GM19397 (cell line): ENCODE measurements around the gene GPR18.
"Not testable (repeated sequence)": the region's sequence is repeated elsewhere in the genome, so short reads cannot be mapped to it uniquely, and the experiment has no call there.

Source experiments
- ATAC-seq: cut with Tn5 transposase; IDR thresholded peaks from one replicate; pipeline ENCODE4 v1.9.1; 2021; ENCODE audit warnings: mild to moderate bottlenecking, moderate library complexity; ENCODE audit not compliant: unreplicated experiment

Gene GPR18

GRCh38 chr13:99268822-99269221, 10.6 kb upstream of the GPR18 start:
- no peak for ATAC-seq

- no peak for ATAC-seq
These were observed 9.7 kb upstream of the GPR18 start for GRCh38 chr13:99267927-99268326.

GRCh38 chr13:99266827-99267226, 8.6 kb upstream of the GPR18 start:
- ATAC-seq, result no peak

- ATAC-seq, result no peak
These were observed 7.7 kb upstream of the GPR18 start for GRCh38 chr13:99265821-99266426.

GRCh38 chr13:99265162-99265800, 7.1 kb upstream of the GPR18 start:
- ATAC-seq, result no peak

- ATAC-seq, result no peak
These were observed 5.9 kb upstream of the GPR18 start for GRCh38 chr13:99264051-99264450.

GRCh38 chr13:99263126-99263785, 5.1 kb upstream of the GPR18 start:
- no peak for ATAC-seq

- no peak for ATAC-seq
These were observed 2.9 kb upstream of the GPR18 start for GRCh38 chr13:99261059-99261458.

- no peak for ATAC-seq
These were observed 2.0 kb upstream of the GPR18 start for GRCh38 chr13:99260216-99260615.

- peak; percentile 62 for ATAC-seq
These were observed 767 bp upstream of the GPR18 start for GRCh38 chr13:99258946-99259345.

- ATAC-seq, result no peak
These were observed 888 bp downstream of the GPR18 start for GRCh38 chr13:99257291-99257690.

GRCh38 chr13:99256709-99257108, 1.5 kb downstream of the GPR18 start:
- ATAC-seq, result no peak

GRCh38 chr13:99256283-99256682, 1.9 kb downstream of the GPR18 start:
- ATAC-seq, result no peak

- no peak for ATAC-seq
These were observed 2.9 kb downstream of the GPR18 start for GRCh38 chr13:99255271-99255670.

- no peak for ATAC-seq
These were observed 3.3 kb downstream of the GPR18 start for GRCh38 chr13:99254830-99255229.

- no peak for ATAC-seq
These were observed 6.3 kb downstream of the GPR18 start for GRCh38 chr13:99251921-99252320.

GRCh38 chr13:99250982-99251825, 7.0 kb downstream of the GPR18 start:
- no peak for ATAC-seq

GRCh38 chr13:99249606-99250005, 8.6 kb downstream of the GPR18 start:
- not testable (repeated sequence) for ATAC-seq

GRCh38 chr13:99249178-99249577, 9.0 kb downstream of the GPR18 start:
- not testable (repeated sequence) for ATAC-seq

- ATAC-seq, result no peak
These were observed 12.1 kb downstream of the GPR18 start for GRCh38 chr13:99246100-99246499.

GRCh38 chr13:99237981-99238662, 20.1 kb downstream of the GPR18 start:
- ATAC-seq, result no peak
